Stimulated activated CD4-positive, alpha-beta T cell treated with anti-CD3 and anti-CD28 coated beads, TNF-alpha, amount 100 ng/mL, for 4 hours (primary cell): ENCODE measurements around the gene CD274.
A peak's percentile ranks its signal among the peaks of the same experiment; 100 is the strongest.
"Not testable (repeated sequence)": the region's sequence is repeated elsewhere in the genome, so short reads cannot be mapped to it uniquely, and the experiment has no call there.

Source experiments
- DNase-seq, 3 experiments: peaks; one replicate each; pipeline ENCODE4 v3.0.0-alpha.2; 2020; ENCODE audit warnings: low read depth in 3 of 3

Gene CD274

DNA sequence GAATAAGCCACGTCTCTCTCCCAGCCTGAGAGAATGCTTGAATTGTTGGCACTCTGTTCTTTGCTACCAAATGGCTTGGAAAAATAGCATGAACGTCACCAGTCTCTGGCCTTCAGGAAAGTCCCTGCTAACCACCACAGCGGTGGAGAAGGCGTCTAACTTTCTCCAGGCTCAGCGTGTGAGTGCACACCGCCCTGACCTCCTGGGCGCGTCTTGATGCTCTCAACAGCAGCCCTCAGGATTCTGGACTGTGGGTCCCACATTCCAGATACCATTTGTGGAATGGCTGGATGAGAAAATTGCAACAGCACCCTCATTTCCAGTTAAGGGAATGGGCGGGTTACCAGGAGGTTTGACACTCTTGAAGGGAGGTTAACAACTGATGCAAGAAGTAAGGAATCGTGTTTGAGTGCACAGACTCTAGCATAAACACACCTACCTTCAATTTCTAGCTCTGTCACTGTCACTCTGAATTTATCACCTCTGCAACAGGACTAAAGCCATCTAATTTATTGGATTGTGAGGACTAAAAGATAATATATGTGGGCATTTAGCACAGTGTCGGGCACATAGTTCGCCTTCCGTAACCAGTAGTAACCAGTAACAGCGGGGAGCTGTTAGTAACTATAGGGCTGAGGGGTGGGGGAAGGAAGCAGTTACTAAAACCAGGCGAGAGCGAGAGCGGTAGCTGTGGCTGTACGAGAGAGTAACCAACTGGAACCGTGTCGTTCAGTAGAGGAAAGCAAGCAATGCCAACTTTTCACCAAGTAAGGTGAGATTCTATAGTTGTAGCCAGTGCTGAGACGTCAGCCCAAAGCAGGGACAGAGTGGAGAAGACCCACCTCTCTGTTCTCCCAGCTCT is 11.8 kb upstream of the CD274 start:
- peak in 2 of 3 experiments; percentile 18 to 35 for DNase-seq

DNA sequence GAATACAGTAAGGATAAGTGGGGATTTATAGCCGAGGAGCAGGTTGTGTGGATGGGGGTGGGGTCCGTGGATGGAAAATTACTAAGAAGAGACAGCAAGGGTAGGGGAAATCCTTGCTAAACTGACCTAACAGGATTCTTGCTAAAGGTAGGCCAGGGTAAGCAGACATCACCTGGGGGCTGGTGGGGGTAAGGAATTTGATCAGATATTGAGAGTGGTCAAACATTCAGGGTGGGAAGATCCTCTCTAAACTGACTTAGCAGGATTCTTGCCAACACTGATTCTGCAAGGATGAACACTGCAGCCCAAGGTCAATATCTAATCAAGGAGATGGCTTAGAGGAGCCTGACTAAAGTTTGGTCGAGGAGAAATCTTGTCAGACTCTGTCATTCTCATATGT is 9.9 kb upstream of the CD274 start:
- no peak for DNase-seq

DNA sequence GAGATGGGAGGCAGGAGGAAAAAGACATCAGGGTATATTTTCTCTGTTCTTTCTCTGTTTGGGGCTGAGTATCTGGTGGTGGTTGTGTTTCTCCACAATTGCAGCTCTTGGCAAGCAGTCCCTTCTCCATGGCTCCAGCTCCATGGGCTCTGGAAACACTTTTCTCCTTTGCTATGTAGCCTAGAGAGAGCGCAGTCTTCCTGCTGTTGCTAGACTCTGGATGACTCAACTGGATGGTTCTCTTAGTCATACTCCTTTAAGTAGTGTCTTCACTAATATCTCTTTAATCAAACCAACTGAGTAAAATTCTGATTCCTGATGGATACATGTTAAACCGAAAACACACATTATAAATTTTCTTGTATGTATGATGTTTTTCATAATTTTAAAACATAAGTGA is 9.3 kb upstream of the CD274 start:
- DNase-seq: no peak

DNA sequence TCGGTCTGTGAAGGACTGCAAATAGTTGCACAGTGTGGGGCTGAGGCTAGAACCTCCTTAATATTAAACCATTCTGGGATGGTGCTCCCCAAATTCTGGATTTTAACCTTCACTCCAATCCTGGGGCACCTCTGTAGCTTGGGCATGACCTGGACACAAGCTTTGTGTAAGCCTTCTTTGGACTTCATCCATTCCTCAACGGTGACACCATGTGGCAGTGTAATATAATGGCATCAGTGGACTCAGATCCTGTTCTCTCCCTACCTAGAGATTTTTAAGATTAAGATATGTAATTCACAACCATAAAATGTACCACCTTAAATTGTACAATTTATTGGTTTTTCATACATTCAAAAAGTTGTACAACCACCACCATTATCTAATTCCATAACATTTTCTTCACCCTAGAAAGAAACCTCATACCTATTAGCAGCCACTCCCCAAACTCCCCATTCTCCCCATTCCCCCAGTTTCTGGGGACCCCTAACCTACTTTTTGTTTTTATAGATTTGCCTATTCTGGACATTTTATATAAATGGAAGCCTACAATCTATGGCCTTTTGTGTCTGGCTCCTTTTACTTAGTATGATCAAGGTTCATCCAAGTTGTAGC is 7.8 kb upstream of the CD274 start:
- DNase-seq: no peak

DNA sequence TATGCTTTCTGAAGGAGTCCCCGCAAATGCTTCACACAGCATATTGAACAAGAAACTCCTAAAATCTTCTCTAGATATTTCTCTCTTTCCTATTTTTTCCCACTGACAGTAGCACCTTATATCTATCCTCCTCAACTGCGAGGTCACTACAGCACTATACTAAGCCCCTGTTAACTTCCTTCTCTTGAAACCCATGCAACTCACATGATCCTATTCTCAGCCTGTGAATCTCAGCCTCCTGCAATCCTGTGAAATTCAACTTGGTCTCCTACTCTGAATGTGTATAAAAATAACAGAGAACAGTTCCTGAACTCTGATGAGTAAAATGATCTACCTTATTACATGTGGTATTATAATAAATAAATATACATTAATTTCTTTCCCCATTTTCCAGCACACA is 6.5 kb upstream of the CD274 start:
- no peak for DNase-seq

DNA sequence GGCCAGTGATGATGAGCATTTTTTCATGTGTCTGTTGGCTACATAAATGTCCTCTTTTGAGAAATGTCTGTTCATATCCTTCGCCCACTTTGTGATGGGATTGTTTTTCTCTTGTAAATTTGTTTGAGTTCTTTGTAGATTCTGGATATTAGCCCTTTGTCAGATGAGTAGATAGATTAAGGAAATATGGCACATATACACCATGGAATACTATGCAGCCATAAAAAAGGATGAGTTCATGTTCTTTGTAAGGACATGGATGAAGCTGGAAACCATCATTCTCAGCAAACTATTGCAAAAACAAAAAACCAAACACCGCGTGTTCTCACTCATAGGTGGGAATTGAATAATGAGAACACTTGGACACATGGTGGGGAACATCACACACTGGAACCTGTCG is 5.2 kb upstream of the CD274 start:
- DNase-seq: not testable (repeated sequence)

DNA sequence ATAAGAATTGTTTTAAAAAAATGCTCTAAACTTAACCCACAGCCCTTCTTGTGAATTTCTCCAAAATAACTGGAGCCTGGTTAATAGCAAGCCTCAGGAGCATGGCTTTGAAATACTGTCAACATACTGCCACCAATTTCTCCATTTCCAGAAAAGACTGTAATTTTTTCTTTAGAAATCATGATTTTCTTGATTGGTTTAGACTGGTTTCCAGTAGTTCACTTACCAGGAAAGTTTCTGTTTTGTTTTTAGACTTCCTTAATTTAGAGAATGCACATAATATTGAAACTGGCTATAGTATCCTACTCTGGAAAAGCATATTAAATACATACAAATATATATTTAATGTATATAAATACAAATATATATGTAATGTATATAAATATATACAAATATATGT is 4.5 kb upstream of the CD274 start:
- no peak for DNase-seq

DNA sequence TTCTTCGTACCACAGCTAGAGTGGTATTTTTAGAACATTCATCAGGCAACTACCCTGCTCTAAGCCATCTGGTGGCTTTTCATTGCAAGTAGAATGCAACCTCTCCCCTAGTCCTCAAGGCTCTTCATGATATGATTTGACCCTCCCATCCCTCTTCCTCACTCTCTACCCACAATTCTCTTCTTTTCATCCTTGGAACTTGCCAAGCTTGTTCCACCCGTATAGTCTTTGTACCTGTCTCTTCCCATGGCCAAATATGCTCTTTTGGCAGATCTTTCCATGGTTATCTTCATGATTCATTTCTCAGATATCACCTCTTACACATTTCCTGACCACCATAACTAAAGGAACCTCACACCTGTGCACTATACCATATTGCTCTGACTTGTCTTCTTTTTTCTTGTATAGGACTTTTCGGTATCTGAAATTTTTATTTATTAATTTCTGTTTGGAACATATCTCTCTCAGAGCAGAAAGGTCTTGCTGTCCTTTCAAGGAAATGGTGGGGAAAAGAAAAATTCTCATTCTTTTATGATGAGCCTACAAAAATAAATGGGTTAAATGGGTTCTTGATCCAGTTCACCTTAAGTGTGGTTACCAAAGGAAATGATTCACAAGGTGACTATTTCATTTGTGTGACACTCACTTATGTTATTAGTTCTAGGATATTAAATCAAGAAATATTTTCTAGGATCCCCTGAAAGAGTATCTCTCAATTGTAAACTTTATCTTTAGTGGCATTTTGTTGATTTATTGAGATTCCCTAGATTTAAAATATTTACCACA is 3.7 kb upstream of the CD274 start:
- no peak for DNase-seq

DNA sequence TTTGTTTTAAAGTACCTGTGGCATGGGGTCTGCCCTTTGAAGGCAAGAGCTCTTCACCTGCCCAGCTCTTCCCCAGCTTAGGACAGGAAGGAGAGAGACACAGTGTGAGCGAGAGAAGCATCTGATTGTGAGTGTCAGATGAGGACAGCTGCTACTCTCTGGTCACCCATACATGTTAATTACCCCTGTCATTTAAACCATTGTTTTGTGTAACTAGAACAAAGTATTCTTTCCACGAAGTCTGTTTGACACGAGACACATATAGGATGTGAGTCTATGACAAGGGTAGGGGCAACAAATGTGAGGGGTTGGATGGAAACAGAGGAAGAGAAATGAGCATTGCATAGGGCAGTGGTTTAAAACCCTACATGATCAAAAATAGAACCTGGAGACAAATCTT is 3.0 kb upstream of the CD274 start:
- DNase-seq: no peak

DNA sequence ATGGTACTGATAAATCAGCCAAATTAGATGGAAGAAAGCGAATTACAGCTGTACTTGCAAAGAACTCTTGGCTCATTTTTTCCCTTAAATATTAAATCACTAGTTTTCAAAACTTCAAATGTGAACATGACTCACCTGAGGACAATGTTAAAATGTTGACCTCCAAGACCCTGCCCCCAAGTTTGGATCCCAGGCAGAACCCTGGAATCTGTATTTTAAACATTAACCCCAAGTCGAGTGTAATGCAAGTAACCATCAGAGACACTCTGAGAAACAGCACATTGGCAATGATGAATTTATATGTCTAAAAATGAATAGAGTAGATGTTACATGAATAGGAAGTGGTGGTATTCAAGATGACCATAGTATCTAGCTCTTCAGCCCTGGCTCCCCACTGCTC is 2.3 kb upstream of the CD274 start:
- no peak for DNase-seq

DNA sequence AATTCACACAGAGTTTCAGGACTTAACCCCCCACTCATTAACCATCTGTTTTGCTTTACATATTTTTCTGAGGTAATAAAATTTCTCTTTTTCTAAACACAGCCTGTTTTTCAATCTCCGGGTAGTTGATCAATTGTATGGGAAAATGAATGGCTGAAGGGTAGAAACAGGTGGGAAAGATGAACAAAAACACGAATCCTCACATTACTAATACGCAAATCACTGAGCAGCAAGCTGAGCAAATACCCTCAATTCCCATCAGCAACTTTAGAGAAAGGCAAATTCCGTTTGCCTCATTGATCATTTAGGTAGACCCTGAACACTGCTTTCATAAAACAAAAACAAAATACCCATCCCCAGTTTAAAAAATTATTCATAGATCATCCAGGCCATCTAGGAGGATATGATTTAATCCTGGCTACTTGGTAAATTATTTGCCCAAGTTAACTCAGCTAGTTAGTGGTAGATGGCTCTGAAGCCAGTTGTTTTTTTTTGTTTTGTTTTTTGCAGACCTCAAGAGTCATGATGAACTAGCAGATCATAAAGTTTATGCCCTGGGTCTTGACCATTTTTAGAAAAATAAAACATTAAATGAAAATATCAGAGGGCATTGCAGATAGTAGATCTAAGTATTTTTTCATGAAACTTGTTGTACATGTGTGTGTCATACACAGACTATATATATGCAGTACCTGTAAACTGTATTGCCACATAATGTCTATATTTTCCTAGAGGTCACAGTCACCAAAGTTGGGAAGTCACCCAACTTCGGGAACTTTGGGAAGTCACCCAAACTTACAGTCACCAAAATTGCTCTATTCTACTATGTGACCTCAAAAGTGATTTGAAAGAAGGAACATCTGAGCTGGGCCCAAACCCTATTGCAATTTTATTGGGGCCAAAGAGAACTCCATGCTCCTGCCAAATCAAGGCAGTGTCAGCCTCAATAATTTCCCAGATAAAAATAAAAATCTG is 1.6 kb upstream of the CD274 start:
- no peak for DNase-seq

DNA sequence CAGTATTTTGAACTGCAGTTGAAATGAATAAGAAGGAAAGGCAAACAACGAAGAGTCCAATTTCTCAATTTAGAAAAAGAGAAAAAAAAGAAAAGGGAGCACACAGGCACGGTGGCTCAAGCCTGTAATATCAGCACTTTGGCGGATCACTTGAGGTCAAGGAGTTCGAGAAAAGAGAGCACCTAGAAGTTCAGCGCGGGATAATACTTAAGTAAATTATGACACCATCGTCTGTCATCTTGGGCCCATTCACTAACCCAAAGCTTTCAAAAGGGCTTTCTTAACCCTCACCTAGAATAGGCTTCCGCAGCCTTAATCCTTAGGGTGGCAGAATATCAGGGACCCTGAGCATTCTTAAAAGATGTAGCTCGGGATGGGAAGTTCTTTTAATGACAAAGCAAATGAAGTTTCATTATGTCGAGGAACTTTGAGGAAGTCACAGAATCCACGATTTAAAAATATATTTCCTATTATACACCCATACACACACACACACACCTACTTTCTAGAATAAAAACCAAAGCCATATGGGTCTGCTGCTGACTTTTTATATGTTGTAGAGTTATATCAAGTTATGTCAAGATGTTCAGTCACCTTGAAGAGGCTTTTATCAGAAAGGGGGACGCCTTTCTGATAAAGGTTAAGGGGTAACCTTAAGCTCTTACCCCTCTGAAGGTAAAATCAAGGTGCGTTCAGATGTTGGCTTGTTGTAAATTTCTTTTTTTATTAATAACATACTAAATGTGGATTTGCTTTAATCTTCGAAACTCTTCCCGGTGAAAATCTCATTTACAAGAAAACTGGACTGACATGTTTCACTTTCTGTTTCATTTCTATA is 602 bp upstream of the CD274 start:
- no peak for DNase-seq

DNA sequence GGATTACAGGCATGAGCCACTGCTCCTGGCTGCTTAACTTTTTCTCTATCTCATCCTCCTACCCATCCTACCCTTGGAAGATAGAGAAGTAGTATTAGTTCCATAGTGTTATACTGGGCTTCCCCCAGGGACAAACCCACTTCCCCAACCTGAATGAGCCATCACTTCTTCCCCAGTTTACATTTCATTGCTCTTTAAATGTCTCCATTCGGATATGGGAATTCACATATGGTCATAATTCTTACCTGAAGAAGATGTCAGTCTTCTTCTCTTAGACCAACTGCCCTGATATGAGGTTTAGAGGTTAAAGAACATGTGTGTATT is 1.9 kb downstream of the CD274 start:
- no peak for DNase-seq

DNA sequence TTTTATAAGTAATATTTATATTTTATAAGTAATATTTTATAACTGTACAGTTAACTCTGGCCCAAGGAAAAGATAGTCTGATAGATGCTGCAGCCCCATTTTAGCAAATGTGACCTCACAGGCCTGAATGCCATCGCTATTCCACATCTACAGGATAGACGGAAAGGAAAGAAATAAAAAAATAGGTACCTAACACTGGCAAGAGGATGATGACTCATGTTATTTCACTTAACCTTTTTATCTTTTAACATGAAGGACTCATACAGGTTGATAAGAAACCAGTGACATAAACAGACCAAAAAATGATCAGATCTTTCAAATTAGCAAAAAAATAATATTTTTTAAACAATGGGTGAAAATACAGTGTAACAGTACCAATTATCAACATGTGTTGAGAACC is 2.7 kb downstream of the CD274 start:
- no peak for DNase-seq

DNA sequence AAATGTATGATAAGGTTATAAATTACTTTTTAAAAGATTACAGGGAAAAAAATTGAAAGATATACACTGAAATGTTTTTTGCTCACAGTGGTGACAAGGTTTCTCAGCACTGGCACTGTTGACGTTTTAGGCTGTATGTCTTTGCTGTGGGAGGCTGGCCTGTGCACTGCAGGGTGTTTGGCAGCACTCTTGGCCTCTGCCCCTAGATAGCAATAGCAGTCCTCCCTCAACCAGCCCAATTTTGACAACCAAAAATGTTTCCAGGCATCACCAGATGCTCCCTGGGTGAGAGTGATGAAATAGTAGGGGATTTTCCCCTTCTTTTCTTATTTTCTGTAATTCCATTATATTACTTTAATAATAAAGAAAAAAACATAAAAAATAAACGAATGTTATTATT is 3.3 kb downstream of the CD274 start:
- no peak for DNase-seq

DNA sequence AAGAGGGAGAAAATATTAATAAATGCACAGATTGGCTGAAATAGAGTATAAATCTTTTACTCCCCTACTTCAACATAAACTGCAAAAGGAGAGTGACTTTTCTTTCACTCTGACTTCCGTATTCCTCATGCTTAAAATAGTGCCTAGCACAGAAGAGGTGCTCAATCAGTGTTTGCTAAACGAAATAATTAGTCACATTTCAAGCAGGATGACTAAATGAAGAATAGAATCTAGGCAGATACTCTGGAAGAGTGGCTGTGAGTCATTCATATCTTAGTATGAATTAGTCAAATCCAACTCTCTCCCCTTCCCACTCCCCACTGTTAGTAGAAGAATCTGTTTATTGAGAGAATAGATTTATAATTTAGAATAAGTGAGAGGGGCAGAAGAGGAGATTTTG is 4.8 kb downstream of the CD274 start:
- no peak for DNase-seq

DNA sequence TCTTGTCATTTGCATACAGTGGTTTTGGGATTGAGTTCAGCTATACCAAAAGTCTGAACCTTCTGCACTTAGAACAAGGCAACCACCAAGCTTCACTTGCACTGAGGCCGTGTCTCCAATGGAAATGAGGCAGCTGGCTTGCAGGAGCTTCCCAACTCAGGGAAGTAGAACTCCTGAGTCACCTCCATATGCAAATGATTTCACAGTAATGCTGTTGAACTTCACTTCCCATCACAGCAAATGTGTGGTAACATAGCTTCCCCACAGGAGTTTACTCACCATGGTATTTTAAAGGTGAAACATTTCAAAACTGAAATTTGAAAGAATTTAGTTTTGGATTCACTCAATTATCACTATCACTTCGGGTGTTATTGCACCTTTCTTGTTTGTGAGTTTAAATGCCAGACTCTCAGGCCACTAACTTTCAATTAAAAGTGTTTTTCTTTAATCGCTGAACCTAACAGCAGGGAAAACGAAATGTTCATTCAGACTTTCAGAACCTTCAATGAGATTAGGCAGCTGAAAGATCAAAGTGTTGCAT is 9.0 kb downstream of the CD274 start:
- no peak for DNase-seq

DNA sequence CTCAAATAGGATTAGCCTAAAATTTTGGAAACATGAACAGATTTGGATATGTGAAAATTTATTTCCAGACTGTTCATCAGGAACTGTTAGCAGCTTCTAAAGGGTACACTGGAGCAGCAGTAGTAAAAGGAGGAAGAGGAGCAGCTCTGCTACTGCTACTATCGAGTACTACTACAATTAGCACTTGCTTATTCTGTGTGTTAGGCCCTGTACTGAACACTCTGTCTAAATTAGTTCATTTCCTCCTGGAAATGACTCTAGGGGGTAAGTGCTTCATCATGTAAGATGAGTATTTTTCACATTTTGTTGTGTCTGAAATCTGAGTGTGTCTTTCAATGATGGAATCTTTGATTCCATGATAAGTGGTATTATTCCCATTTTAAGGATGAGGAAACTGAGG is 9.8 kb downstream of the CD274 start:
- DNase-seq: no peak

DNA sequence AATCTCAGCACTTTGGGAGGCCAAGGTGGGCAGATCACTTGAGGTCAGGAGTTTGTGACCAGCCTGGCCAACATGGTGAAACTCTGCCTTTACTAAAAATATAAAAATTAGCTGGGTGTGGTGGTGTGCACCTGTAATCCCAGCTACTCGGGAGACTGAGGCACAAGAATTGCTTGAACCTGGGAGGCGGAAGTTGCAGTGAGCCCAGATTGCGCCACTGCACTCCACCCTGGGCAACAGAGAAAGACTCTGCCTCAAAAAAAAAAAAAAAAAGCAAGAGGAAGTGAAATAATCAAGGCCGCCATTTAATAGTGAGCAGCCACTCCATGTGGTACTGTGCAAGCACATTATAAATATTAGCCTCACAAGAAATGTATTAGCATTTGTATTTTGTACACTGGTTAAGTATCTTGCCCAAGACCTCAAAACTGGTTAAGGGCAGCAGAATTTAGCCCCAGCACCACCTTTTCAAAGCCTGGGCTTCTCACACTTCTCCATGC is 14.5 kb downstream of the CD274 start:
- not testable (repeated sequence) for DNase-seq

DNA sequence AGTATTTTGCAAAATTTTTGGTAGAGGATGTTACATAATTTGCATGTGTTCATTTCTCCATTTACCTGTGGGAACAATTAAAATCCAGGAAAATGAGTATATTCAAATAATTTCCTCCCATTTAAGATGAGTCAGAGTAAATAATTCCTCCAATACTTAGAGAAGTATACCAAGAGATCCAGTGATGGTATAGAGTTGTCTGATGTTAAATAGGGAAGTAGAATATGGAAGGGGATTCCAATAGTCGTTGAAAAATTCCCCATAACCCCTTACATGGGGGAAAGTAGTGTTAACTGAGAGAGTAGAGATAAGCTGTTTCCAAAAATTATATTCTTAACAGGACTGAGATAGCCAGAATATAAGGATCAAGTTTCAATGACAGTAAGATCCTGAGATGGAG is 15.7 kb downstream of the CD274 start:
- no peak for DNase-seq
